Measurements from ENCODE around the gene ARHGEF9.

GRCh38 chrX:63812823-63813222 is 27.8 kb upstream of the ARHGEF9 start:
- TF ChIP-seq CTCF (conservative IDR thresholded peaks at IDR 0.05; ENCODE audit: low read length) (0 out of 2 replicates have a peak, but pooled peaks have one; percentile 25), EZH2phosphoT487 (IDR thresholded peaks at IDR 0.05; ENCODE audit: borderline replicate concordance, low read depth, low read length) (no peak)

Measured in OCI-LY7 (cell line).